SU-DHL-6 (cell line): Measurements from ENCODE around the gene BSG.

Experiments used
- H2AFZ ChIP-seq: fragments of 200-600 bp; sonication (generic); 2 replicates; pipeline ENCODE4 v1.6.1; 2014; ENCODE audit warnings: low read depth, mild to moderate bottlenecking, moderate library complexity, mixed read lengths, antibody characterized with exemption, low read length; ENCODE audit not compliant: severe bottlenecking
- H3F3A ChIP-seq: fragments of 200-600 bp; shearing (Covaris generic); 2 replicates; pipeline ENCODE4 v1.6.0; 2016; ENCODE audit warnings: antibody characterized with exemption, mild to moderate bottlenecking; ENCODE audit not compliant: insufficient read depth
- H3K27ac ChIP-seq: fragments of 200-600 bp; sonication (generic); 2 replicates; pipeline ENCODE4 v1.5.1; 2016; ENCODE audit warnings: low read depth, mild to moderate bottlenecking, low read length, moderate library complexity, mixed read lengths
- H3K27me3 ChIP-seq: fragments of 200-600 bp; sonication (generic), shearing (Covaris generic); 2 replicates; pipeline ENCODE4 v1.6.0; 2014; ENCODE audit warnings: mild to moderate bottlenecking, low read length
- H3K36me3 ChIP-seq: fragments of 200-600 bp; sonication (generic); 2 replicates; pipeline ENCODE4 v1.6.1; 2014; ENCODE audit warnings: mild to moderate bottlenecking, low read length, mixed read lengths
- H3K4me2 ChIP-seq: fragments of 300-600, 200-600 bp; shearing (Covaris generic), sonication (generic); 2 replicates; pipeline ENCODE4 v1.6.0; 2014; ENCODE audit warnings: low read length, low read depth, mild to moderate bottlenecking; ENCODE audit not compliant: poor library complexity, severe bottlenecking
- H3K4me3 ChIP-seq: fragments of 200-600 bp; sonication (generic); 2 replicates; pipeline ENCODE4 v1.5.1; 2014; ENCODE audit warnings: antibody characterized with exemption, low read length, mild to moderate bottlenecking, mixed read lengths; ENCODE audit not compliant: insufficient read depth, poor library complexity, severe bottlenecking
- H3K79me2 ChIP-seq: fragments of 200-600 bp; sonication (generic); 2 replicates; pipeline ENCODE4 v1.6.1; 2014; ENCODE audit warnings: mild to moderate bottlenecking, low read length, moderate library complexity; ENCODE audit not compliant: insufficient read depth
- H3K9ac ChIP-seq: fragments of 200-600 bp; sonication (generic); 2 replicates; pipeline ENCODE4 v1.7.0; 2014; ENCODE audit warnings: mild to moderate bottlenecking, low read length
- H3K9me2 ChIP-seq: fragments of 200-600 bp; sonication (generic); replicated peaks from 2 replicates; pipeline ENCODE4 v1.6.1; 2014; ENCODE audit warnings: low read length; ENCODE audit not compliant: insufficient read depth
- H3K9me3 ChIP-seq: fragments of 200-600 bp; sonication (generic); 2 replicates; pipeline ENCODE4 v1.6.1; 2014; ENCODE audit warnings: low read length, mixed read lengths; ENCODE audit not compliant: insufficient read depth
- H4K20me1 ChIP-seq: fragments of 200-600 bp; sonication (generic); 2 replicates; pipeline ENCODE4 v1.6.1; 2014; ENCODE audit warnings: low read depth, mild to moderate bottlenecking, antibody characterized with exemption, low read length, moderate library complexity, mixed read lengths
- CTCF ChIP-seq: fragments of 200-600 bp; sonication (generic); IDR thresholded peaks from one replicate; pipeline ENCODE4 v1.5.1; 2017; ENCODE audit warnings: antibody characterized with exemption, mild to moderate bottlenecking, low read length, moderate library complexity; ENCODE audit not compliant: insufficient read depth, poor library complexity, severe bottlenecking
- EZH2phosphoT487 ChIP-seq: fragments of 200-600 bp; sonication (generic), shearing (Covaris generic); conservative IDR thresholded peaks from 2 replicates; pipeline ENCODE4 v1.6.1; 2018; ENCODE audit warnings: mild to moderate bottlenecking, antibody characterized with exemption, low read length, moderate library complexity, mixed read lengths

Gene BSG

GRCh38 chr19:542173-542866 lies 30.1 kb upstream of the BSG start:
- Histone ChIP-seq H2AFZ (no peak overlapping the region), H3K9me3 (no peaks in the 10 kb centered on the region), H3K4me2 (no peak overlapping the region), H3F3A (no peaks in the 10 kb centered on the region), H3K4me3 (no peak overlapping the region), H4K20me1 (no peaks in the 10 kb centered on the region), H3K79me2 (no peaks in the 10 kb centered on the region), H3K36me3 (no peaks in the 10 kb centered on the region), H3K9me2 (no peaks in the 10 kb centered on the region), H3K9ac (no peak overlapping the region), H3K27me3 (no peaks in the 10 kb centered on the region), H3K27ac (no peak overlapping the region)
- TF ChIP-seq CTCF: no peak
- no peak for TF ChIP-seq EZH2phosphoT487

GRCh38 chr19:543910-544608 lies 28.3 kb upstream of the BSG start, which contains the start of gene GZMM:
Gene GZMM, plus strand, starts transcription at chr19:544053. Its CDS starts 19 bp downstream, at chr19:544072.
- H3K79me2 ChIP-seq: no peaks in the 10 kb centered on the region
- no peak within 1 kb of the TSS for H3K9ac ChIP-seq
- TF ChIP-seq CTCF (no peak), EZH2phosphoT487 (no peak)
- no peaks in the 10 kb centered on the region for H4K20me1 ChIP-seq
- H3K9me3 ChIP-seq: no peaks in the 10 kb centered on the region
- H2AFZ ChIP-seq: no peak within 1 kb of the TSS
- H3K27me3 ChIP-seq: no peaks in the 10 kb centered on the region
- no peaks in the 10 kb centered on the region for H3K36me3 ChIP-seq
- no peaks in the 10 kb centered on the region for H3F3A ChIP-seq
- H3K4me3 ChIP-seq: no peak within 1 kb of the TSS
- no peak within 1 kb of the TSS for H3K27ac ChIP-seq
- no peak within 1 kb of the TSS for H3K4me2 ChIP-seq
- H3K9me2 ChIP-seq: no peaks in the 10 kb centered on the region

GRCh38 chr19:547117-547516 lies 25.3 kb upstream of the BSG start:
- Histone ChIP-seq H3K9me2 (no peaks in the 10 kb centered on the region), H3K4me2 (no peak overlapping the region), H3K9ac (no peak overlapping the region), H3K9me3 (no peaks in the 10 kb centered on the region), H2AFZ (no peak overlapping the region), H3K27me3 (no peaks in the 10 kb centered on the region), H3K79me2 (no peaks in the 10 kb centered on the region), H3K4me3 (no peak overlapping the region), H4K20me1 (no peaks in the 10 kb centered on the region), H3K36me3 (no peaks in the 10 kb centered on the region), H3K27ac (no peak overlapping the region), H3F3A (no peaks in the 10 kb centered on the region)
- TF ChIP-seq CTCF (no peak), EZH2phosphoT487 (no peak)
